ENCODE data around the gene RREB1.

Gene RREB1

DNA sequence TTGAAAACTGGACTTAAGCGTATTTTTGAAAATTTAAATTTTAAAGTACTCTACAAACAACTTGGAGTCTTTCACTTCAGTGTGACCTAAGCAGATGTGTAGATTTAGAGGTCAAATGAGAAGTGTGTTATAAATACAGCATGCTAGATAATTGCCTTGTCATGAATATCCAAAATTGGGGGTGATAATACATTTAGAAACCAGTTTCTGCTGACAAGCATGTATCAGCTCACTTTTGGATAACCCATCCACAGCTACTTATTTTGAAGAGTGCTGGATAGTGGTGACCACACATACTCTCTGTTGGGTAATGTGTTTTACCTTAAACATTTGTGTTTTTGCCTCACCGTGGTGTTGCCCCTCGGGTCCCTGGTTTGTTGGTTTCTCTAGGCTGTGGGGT is 14.9 kb downstream of the RREB1 start:
- Histone ChIP-seq H3K36me3 (ENCODE audit: insufficient read depth, low read length) (peaks cover 28% of the 10 kb centered on the region), H2AFZ (ENCODE audit: low read depth, low read length) (no peak overlapping the region), H3K4me1 (ENCODE audit: insufficient read depth, low read length) (0 out of 2 replicates have a peak, but pooled peaks cover 1% of the 10 kb centered on the region), H3K27me3 (ENCODE audit: insufficient read depth, low read length, poor library complexity) (no peaks in the 10 kb centered on the region), H4K20me1 (ENCODE audit: insufficient read depth, low read length) (peaks cover 69% of the 10 kb centered on the region), H3K4me3 (ENCODE audit: low read depth in 1 of 2, low read length in 2 of 2) (no peak overlapping the region), H3K27ac (ENCODE audit: low read length) (no peak overlapping the region), H3K79me2 (ENCODE audit: insufficient read depth, low read length) (peaks cover 98% of the 10 kb centered on the region), H3K9ac (ENCODE audit: low read depth, low read length) (no peak overlapping the region), H3K4me2 (ENCODE audit: insufficient read depth, low read length) (no peak overlapping the region), H3K9me3 (ENCODE audit: insufficient read depth, low read length, severe bottlenecking) (no peaks in the 10 kb centered on the region)
- no peak for ATAC-seq (ENCODE audit: insufficient read depth, low read depth)
- DNase-seq: no peak
- TF ChIP-seq, protein P1, sequence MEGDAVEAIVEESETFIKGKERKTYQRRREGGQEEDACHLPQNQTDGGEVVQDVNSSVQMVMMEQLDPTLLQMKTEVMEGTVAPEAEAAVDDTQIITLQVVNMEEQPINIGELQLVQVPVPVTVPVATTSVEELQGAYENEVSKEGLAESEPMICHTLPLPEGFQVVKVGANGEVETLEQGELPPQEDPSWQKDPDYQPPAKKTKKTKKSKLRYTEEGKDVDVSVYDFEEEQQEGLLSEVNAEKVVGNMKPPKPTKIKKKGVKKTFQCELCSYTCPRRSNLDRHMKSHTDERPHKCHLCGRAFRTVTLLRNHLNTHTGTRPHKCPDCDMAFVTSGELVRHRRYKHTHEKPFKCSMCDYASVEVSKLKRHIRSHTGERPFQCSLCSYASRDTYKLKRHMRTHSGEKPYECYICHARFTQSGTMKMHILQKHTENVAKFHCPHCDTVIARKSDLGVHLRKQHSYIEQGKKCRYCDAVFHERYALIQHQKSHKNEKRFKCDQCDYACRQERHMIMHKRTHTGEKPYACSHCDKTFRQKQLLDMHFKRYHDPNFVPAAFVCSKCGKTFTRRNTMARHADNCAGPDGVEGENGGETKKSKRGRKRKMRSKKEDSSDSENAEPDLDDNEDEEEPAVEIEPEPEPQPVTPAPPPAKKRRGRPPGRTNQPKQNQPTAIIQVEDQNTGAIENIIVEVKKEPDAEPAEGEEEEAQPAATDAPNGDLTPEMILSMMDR (IDR thresholded peaks at IDR 0.05; ENCODE audit: borderline replicate concordance, extremely low read depth, low read length, poor library complexity, severe bottlenecking): no peak
- no peak for TF ChIP-seq EZH2 (IDR thresholded peaks at IDR 0.05; ENCODE audit: borderline replicate concordance, low read depth, low read length, severe bottlenecking)

GRCh38 chr6:7124114-7124513 is 16.4 kb downstream of the RREB1 start:
- Histone ChIP-seq H3K4me2 (ENCODE audit: insufficient read depth, low read length) (no peak overlapping the region), H3K27ac (ENCODE audit: low read length) (no peak overlapping the region), H2AFZ (ENCODE audit: low read depth, low read length) (no peak overlapping the region), H3K9me3 (ENCODE audit: insufficient read depth, low read length, severe bottlenecking) (no peaks in the 10 kb centered on the region), H3K4me3 (ENCODE audit: low read depth in 1 of 2, low read length in 2 of 2) (no peak overlapping the region), H3K4me1 (ENCODE audit: insufficient read depth, low read length) (peaks cover 10% of the 10 kb centered on the region; the same call in 1 of the 2 replicates), H3K27me3 (ENCODE audit: insufficient read depth, low read length, poor library complexity) (no peaks in the 10 kb centered on the region), H3K79me2 (ENCODE audit: insufficient read depth, low read length) (peaks cover 98% of the 10 kb centered on the region), H4K20me1 (ENCODE audit: insufficient read depth, low read length) (peaks cover 71% of the 10 kb centered on the region), H3K9ac (ENCODE audit: low read depth, low read length) (no peak overlapping the region), H3K36me3 (ENCODE audit: insufficient read depth, low read length) (peaks cover 29% of the 10 kb centered on the region)
- DNase-seq (no peak), ATAC-seq (ENCODE audit: insufficient read depth, low read depth) (no peak)
- TF ChIP-seq EZH2 (IDR thresholded peaks at IDR 0.05; ENCODE audit: borderline replicate concordance, low read depth, low read length, severe bottlenecking): no peak
- TF ChIP-seq, protein P1 (IDR thresholded peaks at IDR 0.05; ENCODE audit: borderline replicate concordance, extremely low read depth, low read length, poor library complexity, severe bottlenecking): no peak

- Histone ChIP-seq H3K9me3 (ENCODE audit: insufficient read depth, low read length, severe bottlenecking) (no peaks in the 10 kb centered on the region), H3K79me2 (ENCODE audit: insufficient read depth, low read length) (peaks cover 98% of the 10 kb centered on the region), H3K4me2 (ENCODE audit: insufficient read depth, low read length) (no peak overlapping the region), H3K4me3 (ENCODE audit: low read depth in 1 of 2, low read length in 2 of 2) (no peak overlapping the region), H3K4me1 (ENCODE audit: insufficient read depth, low read length) (peaks cover 13% of the 10 kb centered on the region), H4K20me1 (ENCODE audit: insufficient read depth, low read length) (peaks cover 71% of the 10 kb centered on the region), H3K27me3 (ENCODE audit: insufficient read depth, low read length, poor library complexity) (no peaks in the 10 kb centered on the region), H3K9ac (ENCODE audit: low read depth, low read length) (no peak overlapping the region), H3K36me3 (ENCODE audit: insufficient read depth, low read length) (peaks cover 29% of the 10 kb centered on the region), H2AFZ (ENCODE audit: low read depth, low read length) (no peak overlapping the region), H3K27ac (ENCODE audit: low read length) (no peak overlapping the region; the same call in 1 of the 2 replicates)
- TF ChIP-seq, protein P1 (IDR thresholded peaks at IDR 0.05; ENCODE audit: borderline replicate concordance, extremely low read depth, low read length, poor library complexity, severe bottlenecking): no peak
- TF ChIP-seq EZH2 (IDR thresholded peaks at IDR 0.05; ENCODE audit: borderline replicate concordance, low read depth, low read length, severe bottlenecking): no peak
- DNase-seq: no peak
- no peak for ATAC-seq (ENCODE audit: insufficient read depth, low read depth)
Measured at GRCh38 chr6:7124636-7125035, 16.9 kb downstream of the RREB1 start.

DNA sequence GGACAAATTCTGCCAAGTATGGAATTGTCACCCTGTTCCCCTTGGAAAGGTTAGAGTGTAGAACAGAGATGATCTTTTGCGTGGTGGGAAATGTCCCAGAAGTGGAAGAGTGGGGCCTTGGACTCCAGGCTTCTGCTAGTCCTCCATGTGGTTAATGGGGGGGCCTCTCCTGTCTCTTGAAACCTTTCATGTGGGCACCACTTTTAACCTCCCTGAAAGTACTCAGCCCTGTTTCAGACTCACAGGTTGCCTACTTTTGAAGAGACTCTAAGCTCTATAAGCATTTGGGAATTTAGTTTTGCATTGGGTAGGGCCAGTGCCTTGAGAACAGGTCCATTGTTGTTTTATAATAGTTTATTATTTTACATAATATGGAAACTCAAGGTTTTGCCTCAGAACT is 17.5 kb downstream of the RREB1 start:
- no peak for DNase-seq
- H3K36me3 ChIP-seq (ENCODE audit: insufficient read depth, low read length): peaks cover 29% of the 10 kb centered on the region
- peaks cover 72% of the 10 kb centered on the region for H4K20me1 ChIP-seq (ENCODE audit: insufficient read depth, low read length)

More for the DNA sequence above, 17.5 kb downstream of the RREB1 start:
- Histone ChIP-seq H3K9me3 (ENCODE audit: insufficient read depth, low read length, severe bottlenecking) (no peaks in the 10 kb centered on the region), H3K9ac (ENCODE audit: low read depth, low read length) (no peak overlapping the region), H3K27ac (ENCODE audit: low read length) (no peak overlapping the region; the same call in 1 of the 2 replicates), H3K4me1 (ENCODE audit: insufficient read depth, low read length) (peaks cover 20% of the 10 kb centered on the region), H3K4me3 (ENCODE audit: low read depth in 1 of 2, low read length in 2 of 2) (no peak overlapping the region), H3K27me3 (ENCODE audit: insufficient read depth, low read length, poor library complexity) (no peaks in the 10 kb centered on the region), H3K4me2 (ENCODE audit: insufficient read depth, low read length) (no peak overlapping the region), H3K79me2 (ENCODE audit: insufficient read depth, low read length) (peaks cover 98% of the 10 kb centered on the region), H2AFZ (ENCODE audit: low read depth, low read length) (no peak overlapping the region)
- TF ChIP-seq, protein P1 (IDR thresholded peaks at IDR 0.05; ENCODE audit: borderline replicate concordance, extremely low read depth, low read length, poor library complexity, severe bottlenecking): no peak
- TF ChIP-seq EZH2 (IDR thresholded peaks at IDR 0.05; ENCODE audit: borderline replicate concordance, low read depth, low read length, severe bottlenecking): no peak
- no peak for ATAC-seq (ENCODE audit: insufficient read depth, low read depth)
